Lower lobe of right lung (tissue), 2 donors: ENCODE measurements around the gene FAM110C. TPM values are rescaled to one million over a fixed set of nuclear protein-coding genes. Genes with fewer than 3 reads are reported as not detected.
"Not testable (repeated sequence)": the region's sequence is repeated elsewhere in the genome, so short reads cannot be mapped to it uniquely, and the experiment has no call there.

Experiments
- ATAC-seq, 2 donors: fragments of 200-7000 bp; cut with Tn5 transposase; one replicate each; pipeline ENCODE4 v1.9.1; 2020 to 2022; ENCODE audit warnings: mild to moderate bottlenecking in 2 of 2, moderate library complexity in 2 of 2
- DNase-seq: peaks from one replicate; pipeline ENCODE4 v3.0.0-alpha.2; 2020
- H3K27ac ChIP-seq: fragments of 200-600 bp; one replicate; pipeline ENCODE4 v1.8.0; 2022
- H3K27me3 ChIP-seq: fragments of 200-600 bp; one replicate; pipeline ENCODE4 v1.8.0; 2022; ENCODE audit warnings: low read depth
- H3K36me3 ChIP-seq: fragments of 200-600 bp; one replicate; pipeline ENCODE4 v1.8.0; 2022; ENCODE audit warnings: mild to moderate bottlenecking
- H3K4me1 ChIP-seq: fragments of 200-600 bp; one replicate; pipeline ENCODE4 v1.8.0; 2022
- H3K4me3 ChIP-seq: fragments of 200-600 bp; one replicate; pipeline ENCODE4 v1.8.0; 2022; ENCODE audit warnings: mild to moderate bottlenecking
- H3K9me3 ChIP-seq: fragments of 200-600 bp; one replicate; pipeline ENCODE4 v1.8.0; 2022
- CTCF ChIP-seq: fragments of 200-600 bp; IDR thresholded peaks from one replicate; pipeline ENCODE4 v1.8.0; 2022; ENCODE audit warnings: antibody characterized with exemption, mild to moderate bottlenecking
- intact Hi-C: fragments of 100-400 bp; cut with DNase I; formaldehyde crosslinking; loops from one replicate; pipeline ENCODE4 v1.11.0; 2022
- total RNA-seq: library from RNA; stranded (reverse); fragmentation: NEBNext Ultra II Directional; extraction: Animal tissue kit (Norgen Biotek cat#: 25700); gene quantifications from one replicate; pipeline ENCODE4 v1.2.1, GENCODE V29; 2021
- donor health status: DM: no; HTN: yes; CAD: no; lungs with severe emphysema.

FAM110C gene
- total RNA-seq, 1 donor from 2014 or later: 3.6 TPM

GRCh38 chr2:23283-23682, 23.0 kb downstream of the FAM110C start:
- Histone ChIP-seq H3K36me3 (no peaks in the 10 kb centered on the region), H3K27me3 (no peaks in the 10 kb centered on the region), H3K27ac (no peak overlapping the region), H3K9me3 (no peaks in the 10 kb centered on the region), H3K4me3 (no peak overlapping the region), H3K4me1 (peaks cover 5% of the 10 kb centered on the region)
- intact Hi-C loops: no loop called here
- no peak for TF ChIP-seq CTCF
- DNase-seq (no peak), ATAC-seq (no peak)

- H3K27ac ChIP-seq, H3K36me3 ChIP-seq, H3K4me3 ChIP-seq, H3K27me3 ChIP-seq, intact Hi-C loops, ATAC-seq, H3K9me3 ChIP-seq, H3K4me1 ChIP-seq, DNase-seq: not testable (repeated sequence)
Observed at GRCh38 chr2:22244-22643, 24.1 kb downstream of the FAM110C start.

- H3K4me3 ChIP-seq, H3K27ac ChIP-seq, DNase-seq, H3K9me3 ChIP-seq, ATAC-seq, H3K36me3 ChIP-seq, H3K4me1 ChIP-seq, intact Hi-C loops, H3K27me3 ChIP-seq: not testable (repeated sequence)
Observed at GRCh38 chr2:20259-20658, 26.0 kb downstream of the FAM110C start.

GRCh38 chr2:19505-19904, 26.8 kb downstream of the FAM110C start:
- no peak overlapping the region for H3K27ac ChIP-seq
- H3K36me3 ChIP-seq: no peaks in the 10 kb centered on the region
- intact Hi-C loops: no loop called here
- DNase-seq (no peak), ATAC-seq (no peak)
- H3K4me1 ChIP-seq: no peaks in the 10 kb centered on the region
- H3K27me3 ChIP-seq: no peaks in the 10 kb centered on the region
- H3K9me3 ChIP-seq: no peaks in the 10 kb centered on the region
- no peak overlapping the region for H3K4me3 ChIP-seq
- TF ChIP-seq CTCF: no peak

GRCh38 chr2:18402-19271, 27.7 kb downstream of the FAM110C start:
- ATAC-seq (peak in 1 of 2 donors; percentile 67), DNase-seq (no peak)
- Histone ChIP-seq H3K9me3 (no peaks in the 10 kb centered on the region), H3K4me3 (no peak overlapping the region), H3K36me3 (no peaks in the 10 kb centered on the region), H3K27me3 (no peaks in the 10 kb centered on the region), H3K27ac (no peak overlapping the region), H3K4me1 (no peaks in the 10 kb centered on the region)
- intact Hi-C loops: no loop called here
- TF ChIP-seq CTCF: peak; percentile 52

- H3K9me3 ChIP-seq, H3K36me3 ChIP-seq, H3K4me3 ChIP-seq, ATAC-seq, intact Hi-C loops, H3K27ac ChIP-seq, H3K4me1 ChIP-seq, DNase-seq, H3K27me3 ChIP-seq: not testable (repeated sequence)
Observed at GRCh38 chr2:15916-16315, 30.4 kb downstream of the FAM110C start.

- DNase-seq (peak; percentile 83), ATAC-seq (peak; percentile 64 to 96)
- Histone ChIP-seq H3K4me1 (no peaks in the 10 kb centered on the region), H3K9me3 (no peaks in the 10 kb centered on the region), H3K4me3 (no peak overlapping the region), H3K36me3 (no peaks in the 10 kb centered on the region), H3K27ac (no peak overlapping the region), H3K27me3 (no peaks in the 10 kb centered on the region)
- intact Hi-C loops: no loop called here
- TF ChIP-seq CTCF: peak; percentile 72
Observed at GRCh38 chr2:11248-11941, 34.9 kb downstream of the FAM110C start.
